ENCODE data around the gene GALNS.
A peak's percentile ranks its signal among the peaks of the same experiment; 100 is the strongest.

Gene GALNS

DNA sequence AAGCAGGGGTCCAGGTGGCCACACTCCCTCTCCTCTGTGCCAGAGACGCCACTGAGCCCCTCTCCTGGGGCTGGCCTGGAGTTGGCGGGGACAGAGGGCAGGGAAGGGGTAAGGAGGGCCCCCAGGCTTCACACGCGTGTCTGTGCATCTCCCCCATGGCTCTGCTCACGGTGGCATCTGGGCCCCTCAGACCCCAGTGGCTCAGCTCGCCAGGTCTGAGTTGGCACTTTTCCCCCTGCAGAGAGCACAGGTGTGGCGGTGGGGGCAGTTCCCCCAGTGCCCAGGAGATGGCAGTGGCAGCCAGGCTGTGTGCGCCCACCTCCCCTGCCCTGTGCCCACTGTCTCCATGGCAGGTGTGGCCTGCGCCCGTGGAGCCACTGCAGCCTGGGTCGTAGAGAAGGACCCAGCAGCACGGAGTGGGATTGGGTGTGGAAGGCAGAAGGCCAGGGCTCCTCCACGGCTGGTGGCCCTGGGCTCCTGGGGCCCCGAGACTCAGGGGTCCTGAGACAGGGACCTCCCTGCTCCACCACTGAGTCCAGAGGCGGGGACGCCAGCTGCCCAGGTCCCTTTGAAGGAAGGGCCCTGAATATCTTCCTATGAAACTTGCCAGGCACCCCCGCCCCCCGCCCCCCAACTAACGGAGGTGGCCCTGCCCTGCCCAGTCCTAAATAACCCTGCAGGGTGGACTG is 40.7 kb downstream of the GALNS start:
- no peak for TF ChIP-seq GLIS3 (CRISPR knock-in tag; IDR thresholded peaks at IDR 0.05)
- TF ChIP-seq ZC3H10 (CRISPR knock-in tag; IDR thresholded peaks at IDR 0.05) = no peak
- no peak for TF ChIP-seq ARNTL (CRISPR knock-in tag; IDR thresholded peaks at IDR 0.05; ENCODE audit: borderline replicate concordance, low read depth)
- no peak for TF ChIP-seq BACH2 (CRISPR knock-in tag; IDR thresholded peaks at IDR 0.05; ENCODE audit: borderline replicate concordance)
- TF ChIP-seq CSDC2 (CRISPR knock-in tag; IDR thresholded peaks at IDR 0.05) = no peak
- TF ChIP-seq ZNF8 (CRISPR knock-in tag; IDR thresholded peaks at IDR 0.05) = no peak
- no peak for TF ChIP-seq TOX (CRISPR knock-in tag; IDR thresholded peaks at IDR 0.05; ENCODE audit: borderline replicate concordance)
- no peak for TF ChIP-seq TCF4 (CRISPR knock-in tag; IDR thresholded peaks at IDR 0.05; ENCODE audit: borderline replicate concordance)
- TF ChIP-seq, protein P1, sequence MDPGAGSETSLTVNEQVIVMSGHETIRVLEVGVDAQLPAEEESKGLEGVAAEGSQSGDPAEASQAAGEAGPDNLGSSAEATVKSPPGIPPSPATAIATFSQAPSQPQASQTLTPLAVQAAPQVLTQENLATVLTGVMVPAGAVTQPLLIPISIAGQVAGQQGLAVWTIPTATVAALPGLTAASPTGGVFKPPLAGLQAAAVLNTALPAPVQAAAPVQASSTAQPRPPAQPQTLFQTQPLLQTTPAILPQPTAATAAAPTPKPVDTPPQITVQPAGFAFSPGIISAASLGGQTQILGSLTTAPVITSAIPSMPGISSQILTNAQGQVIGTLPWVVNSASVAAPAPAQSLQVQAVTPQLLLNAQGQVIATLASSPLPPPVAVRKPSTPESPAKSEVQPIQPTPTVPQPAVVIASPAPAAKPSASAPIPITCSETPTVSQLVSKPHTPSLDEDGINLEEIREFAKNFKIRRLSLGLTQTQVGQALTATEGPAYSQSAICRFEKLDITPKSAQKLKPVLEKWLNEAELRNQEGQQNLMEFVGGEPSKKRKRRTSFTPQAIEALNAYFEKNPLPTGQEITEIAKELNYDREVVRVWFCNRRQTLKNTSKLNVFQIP (CRISPR knock-in tag; IDR thresholded peaks at IDR 0.05; ENCODE audit: borderline replicate concordance, low read depth) = no peak
- TF ChIP-seq OSR1 (CRISPR knock-in tag; IDR thresholded peaks at IDR 0.05) = no peak
- no peak for TF ChIP-seq ESRRG (CRISPR knock-in tag; IDR thresholded peaks at IDR 0.05)
- no peak for TF ChIP-seq RARB (CRISPR knock-in tag; IDR thresholded peaks at IDR 0.05)
- no peak for TF ChIP-seq ZNF565 (CRISPR knock-in tag; conservative IDR thresholded peaks at IDR 0.05; ENCODE audit: low read depth)
- no peak for TF ChIP-seq SNAI2 (CRISPR knock-in tag; IDR thresholded peaks at IDR 0.05)
- peak; percentile 24 for ATAC-seq

DNA sequence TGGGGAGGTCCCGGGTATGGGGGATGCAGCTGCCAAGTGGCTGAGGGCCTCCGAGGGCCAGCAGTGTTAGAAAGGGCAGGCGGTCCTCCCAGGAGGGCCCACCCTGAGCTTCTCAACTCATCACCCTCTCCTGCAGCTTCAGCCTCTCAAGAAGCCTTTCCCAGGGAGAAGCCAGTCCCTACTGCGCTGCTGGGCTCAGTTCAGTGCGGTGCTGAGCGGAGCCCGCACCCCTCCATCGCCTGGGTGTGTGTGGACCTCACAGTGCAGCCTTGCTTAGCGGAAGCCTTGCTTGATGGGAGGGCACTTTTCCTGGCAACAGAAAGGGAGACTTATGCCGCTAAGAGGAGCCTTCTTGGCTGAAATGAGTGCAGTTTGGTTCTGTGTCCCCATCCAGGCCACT is 41.5 kb downstream of the GALNS start:
- no peak for ATAC-seq
- TF ChIP-seq, protein P2, sequence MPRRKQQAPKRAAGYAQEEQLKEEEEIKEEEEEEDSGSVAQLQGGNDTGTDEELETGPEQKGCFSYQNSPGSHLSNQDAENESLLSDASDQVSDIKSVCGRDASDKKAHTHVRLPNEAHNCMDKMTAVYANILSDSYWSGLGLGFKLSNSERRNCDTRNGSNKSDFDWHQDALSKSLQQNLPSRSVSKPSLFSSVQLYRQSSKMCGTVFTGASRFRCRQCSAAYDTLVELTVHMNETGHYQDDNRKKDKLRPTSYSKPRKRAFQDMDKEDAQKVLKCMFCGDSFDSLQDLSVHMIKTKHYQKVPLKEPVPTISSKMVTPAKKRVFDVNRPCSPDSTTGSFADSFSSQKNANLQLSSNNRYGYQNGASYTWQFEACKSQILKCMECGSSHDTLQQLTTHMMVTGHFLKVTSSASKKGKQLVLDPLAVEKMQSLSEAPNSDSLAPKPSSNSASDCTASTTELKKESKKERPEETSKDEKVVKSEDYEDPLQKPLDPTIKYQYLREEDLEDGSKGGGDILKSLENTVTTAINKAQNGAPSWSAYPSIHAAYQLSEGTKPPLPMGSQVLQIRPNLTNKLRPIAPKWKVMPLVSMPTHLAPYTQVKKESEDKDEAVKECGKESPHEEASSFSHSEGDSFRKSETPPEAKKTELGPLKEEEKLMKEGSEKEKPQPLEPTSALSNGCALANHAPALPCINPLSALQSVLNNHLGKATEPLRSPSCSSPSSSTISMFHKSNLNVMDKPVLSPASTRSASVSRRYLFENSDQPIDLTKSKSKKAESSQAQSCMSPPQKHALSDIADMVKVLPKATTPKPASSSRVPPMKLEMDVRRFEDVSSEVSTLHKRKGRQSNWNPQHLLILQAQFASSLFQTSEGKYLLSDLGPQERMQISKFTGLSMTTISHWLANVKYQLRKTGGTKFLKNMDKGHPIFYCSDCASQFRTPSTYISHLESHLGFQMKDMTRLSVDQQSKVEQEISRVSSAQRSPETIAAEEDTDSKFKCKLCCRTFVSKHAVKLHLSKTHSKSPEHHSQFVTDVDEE (CRISPR knock-in tag; IDR thresholded peaks at IDR 0.05) = no peak
- no peak for TF ChIP-seq ISL1 (CRISPR knock-in tag; IDR thresholded peaks at IDR 0.05)
- TF ChIP-seq TCF4 (CRISPR knock-in tag; IDR thresholded peaks at IDR 0.05; ENCODE audit: borderline replicate concordance) = no peak
- no peak for TF ChIP-seq GLIS3 (CRISPR knock-in tag; IDR thresholded peaks at IDR 0.05)
- no peak for TF ChIP-seq ESRRG (CRISPR knock-in tag; IDR thresholded peaks at IDR 0.05)
- TF ChIP-seq, protein P3, sequence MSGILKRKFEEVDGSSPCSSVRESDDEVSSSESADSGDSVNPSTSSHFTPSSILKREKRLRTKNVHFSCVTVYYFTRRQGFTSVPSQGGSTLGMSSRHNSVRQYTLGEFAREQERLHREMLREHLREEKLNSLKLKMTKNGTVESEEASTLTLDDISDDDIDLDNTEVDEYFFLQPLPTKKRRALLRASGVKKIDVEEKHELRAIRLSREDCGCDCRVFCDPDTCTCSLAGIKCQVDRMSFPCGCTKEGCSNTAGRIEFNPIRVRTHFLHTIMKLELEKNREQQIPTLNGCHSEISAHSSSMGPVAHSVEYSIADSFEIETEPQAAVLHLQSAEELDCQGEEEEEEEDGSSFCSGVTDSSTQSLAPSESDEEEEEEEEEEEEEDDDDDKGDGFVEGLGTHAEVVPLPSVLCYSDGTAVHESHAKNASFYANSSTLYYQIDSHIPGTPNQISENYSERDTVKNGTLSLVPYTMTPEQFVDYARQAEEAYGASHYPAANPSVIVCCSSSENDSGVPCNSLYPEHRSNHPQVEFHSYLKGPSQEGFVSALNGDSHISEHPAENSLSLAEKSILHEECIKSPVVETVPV (CRISPR knock-in tag; IDR thresholded peaks at IDR 0.05) = no peak
- TF ChIP-seq, protein P1 (CRISPR knock-in tag; IDR thresholded peaks at IDR 0.05; ENCODE audit: borderline replicate concordance, low read depth) = no peak

DNA sequence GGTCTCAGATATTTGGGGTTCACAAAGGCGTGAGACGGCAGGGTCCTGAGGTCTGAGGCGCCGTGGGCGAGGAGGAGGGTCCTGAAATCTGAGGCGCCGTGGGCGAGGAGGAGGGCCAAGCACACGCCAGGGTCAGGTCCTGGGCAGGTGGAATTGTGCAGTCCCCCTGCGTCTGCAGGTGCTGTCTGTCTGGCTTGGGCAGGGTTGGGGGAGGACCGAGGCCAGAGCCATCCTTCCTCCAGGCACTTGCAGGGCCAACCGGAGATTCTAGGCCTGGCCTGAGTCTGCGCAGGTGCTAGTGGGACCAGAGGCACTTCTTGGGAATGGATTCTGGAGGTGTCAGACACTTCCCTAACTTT is 42.6 kb downstream of the GALNS start:
- no peak for ATAC-seq
- TF ChIP-seq ZC3H10 (CRISPR knock-in tag; IDR thresholded peaks at IDR 0.05) (no peak), ZFP30 (CRISPR knock-in tag; IDR thresholded peaks at IDR 0.05) (no peak), GLIS3 (CRISPR knock-in tag; IDR thresholded peaks at IDR 0.05) (no peak), BACH2 (CRISPR knock-in tag; IDR thresholded peaks at IDR 0.05; ENCODE audit: borderline replicate concordance) (no peak), ZNF70 (CRISPR knock-in tag; IDR thresholded peaks at IDR 0.05) (no peak), ARNTL (CRISPR knock-in tag; IDR thresholded peaks at IDR 0.05; ENCODE audit: borderline replicate concordance, low read depth) (no peak), ZNF565 (CRISPR knock-in tag; conservative IDR thresholded peaks at IDR 0.05; ENCODE audit: low read depth) (no peak), SNAI2 (CRISPR knock-in tag; IDR thresholded peaks at IDR 0.05) (no peak), PPARA (CRISPR knock-in tag; IDR thresholded peaks at IDR 0.05; ENCODE audit: borderline replicate concordance) (no peak), CSDC2 (CRISPR knock-in tag; IDR thresholded peaks at IDR 0.05) (no peak), OSR1 (CRISPR knock-in tag; IDR thresholded peaks at IDR 0.05) (no peak), TCF4 (CRISPR knock-in tag; IDR thresholded peaks at IDR 0.05; ENCODE audit: borderline replicate concordance) (no peak), ZNF8 (CRISPR knock-in tag; IDR thresholded peaks at IDR 0.05) (no peak), ZFP3 (CRISPR knock-in tag; IDR thresholded peaks at IDR 0.05) (no peak)
- TF ChIP-seq, protein P4, sequence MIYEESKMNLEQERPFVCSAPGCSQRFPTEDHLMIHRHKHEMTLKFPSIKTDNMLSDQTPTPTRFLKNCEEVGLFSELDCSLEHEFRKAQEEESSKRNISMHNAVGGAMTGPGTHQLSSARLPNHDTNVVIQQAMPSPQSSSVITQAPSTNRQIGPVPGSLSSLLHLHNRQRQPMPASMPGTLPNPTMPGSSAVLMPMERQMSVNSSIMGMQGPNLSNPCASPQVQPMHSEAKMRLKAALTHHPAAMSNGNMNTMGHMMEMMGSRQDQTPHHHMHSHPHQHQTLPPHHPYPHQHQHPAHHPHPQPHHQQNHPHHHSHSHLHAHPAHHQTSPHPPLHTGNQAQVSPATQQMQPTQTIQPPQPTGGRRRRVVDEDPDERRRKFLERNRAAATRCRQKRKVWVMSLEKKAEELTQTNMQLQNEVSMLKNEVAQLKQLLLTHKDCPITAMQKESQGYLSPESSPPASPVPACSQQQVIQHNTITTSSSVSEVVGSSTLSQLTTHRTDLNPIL (CRISPR knock-in tag; IDR thresholded peaks at IDR 0.05; ENCODE audit: low read depth) = no peak
- TF ChIP-seq, protein P1 (CRISPR knock-in tag; IDR thresholded peaks at IDR 0.05; ENCODE audit: borderline replicate concordance, low read depth) = no peak
- TF ChIP-seq, protein P3 (CRISPR knock-in tag; IDR thresholded peaks at IDR 0.05) = no peak

Measured in SK-N-SH treated with all-trans-retinoic acid at 6 μM for 48 hours (cell line).